AG20443 (cell line): ENCODE measurements around the gene PPP1CC.
"Not testable (repeated sequence)": the region's sequence is repeated elsewhere in the genome, so short reads cannot be mapped to it uniquely, and the experiment has no call there.

Experiments used
- DNase-seq: peaks from one replicate; pipeline ENCODE4 v3.0.0; 2012; ENCODE audit warnings: low spot score, mixed read lengths

Gene PPP1CC

DNA sequence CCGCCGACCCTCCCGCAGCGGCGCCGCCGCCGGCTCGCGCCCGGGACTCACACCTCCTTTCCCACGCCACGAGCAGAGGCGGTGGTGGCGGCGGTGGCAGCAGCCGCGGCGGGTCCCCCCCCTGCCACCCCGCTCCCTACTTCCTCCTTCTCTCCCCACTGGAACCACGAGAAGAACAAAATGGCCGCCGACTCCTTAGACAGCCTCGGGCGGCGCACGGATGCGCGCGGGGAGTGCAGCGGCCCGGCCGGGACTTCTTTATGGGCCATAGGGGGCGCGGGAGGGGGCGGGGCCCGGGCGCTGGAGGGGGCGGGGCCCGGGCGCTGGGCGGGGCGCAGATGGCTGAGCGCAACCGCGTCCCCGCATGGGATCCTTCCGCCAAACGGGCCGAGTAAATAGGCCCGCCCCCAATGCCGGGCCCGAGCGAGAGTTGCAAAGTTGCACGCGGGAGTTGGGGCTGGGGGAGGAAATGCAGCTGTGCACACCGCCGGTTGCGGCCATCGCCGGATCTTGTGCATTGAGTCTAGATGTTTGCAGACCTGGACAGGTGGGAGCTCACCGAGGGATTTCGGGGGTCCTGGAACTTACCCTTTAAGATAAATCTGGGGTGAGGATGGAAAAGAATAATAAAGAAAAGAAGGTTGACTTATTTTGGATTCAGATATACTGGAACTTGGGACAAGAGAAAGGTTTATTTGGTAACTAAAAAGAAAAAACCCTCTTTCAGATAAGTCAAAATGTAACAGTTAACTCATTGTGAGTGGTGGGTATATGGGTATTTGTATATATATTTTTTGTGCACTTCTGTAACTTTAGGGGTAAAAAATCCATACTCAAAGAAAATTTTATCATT is at the start of gene PPP1CC:
PPP1CC (minus strand) TSS at position 174 of the 853 bp plus-strand sequence. CDS start 184 bp downstream, outside the sequence.
- peak; percentile 98 for DNase-seq

DNA sequence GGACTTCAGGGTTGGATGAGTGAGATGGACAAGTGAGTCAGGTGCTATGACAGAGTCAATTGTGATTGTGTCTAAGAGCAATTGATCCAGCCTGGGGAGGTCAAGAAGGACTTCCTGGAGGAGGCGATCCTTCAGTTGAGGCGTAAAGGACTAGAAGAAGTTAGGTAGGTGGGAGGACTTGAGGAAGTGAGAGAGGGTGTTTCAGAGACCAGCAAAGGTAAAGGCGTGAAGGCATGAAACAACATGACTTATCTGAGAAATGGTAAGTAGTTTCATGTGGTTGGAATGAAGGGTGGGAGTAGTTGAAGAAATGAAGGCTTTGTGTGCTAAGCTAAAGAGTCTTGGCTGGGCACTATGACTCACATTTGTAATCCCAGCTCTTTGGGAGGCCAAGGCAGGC is 48.9 kb upstream of the PPP1CC start:
- no peak for DNase-seq

DNA sequence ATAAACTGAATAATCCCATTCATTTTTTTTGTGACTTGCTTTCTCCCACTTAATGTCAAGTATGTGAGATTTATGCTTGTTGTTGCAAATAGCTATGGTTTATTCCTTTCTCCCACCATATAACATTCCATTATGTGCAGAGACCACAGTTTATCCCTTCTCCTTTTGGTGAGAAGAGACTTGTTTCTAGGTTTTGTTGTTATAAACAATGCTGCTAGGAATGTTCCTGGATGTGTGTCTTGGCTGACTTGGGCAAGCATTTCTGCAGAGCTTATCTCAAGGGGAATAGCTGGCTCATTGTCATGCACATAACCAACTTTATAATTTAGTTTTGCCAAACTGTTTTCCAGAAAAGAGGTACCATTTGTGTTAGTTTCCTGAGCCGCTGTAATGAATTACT is 47.6 kb upstream of the PPP1CC start:
- DNase-seq: peak; percentile 55

DNA sequence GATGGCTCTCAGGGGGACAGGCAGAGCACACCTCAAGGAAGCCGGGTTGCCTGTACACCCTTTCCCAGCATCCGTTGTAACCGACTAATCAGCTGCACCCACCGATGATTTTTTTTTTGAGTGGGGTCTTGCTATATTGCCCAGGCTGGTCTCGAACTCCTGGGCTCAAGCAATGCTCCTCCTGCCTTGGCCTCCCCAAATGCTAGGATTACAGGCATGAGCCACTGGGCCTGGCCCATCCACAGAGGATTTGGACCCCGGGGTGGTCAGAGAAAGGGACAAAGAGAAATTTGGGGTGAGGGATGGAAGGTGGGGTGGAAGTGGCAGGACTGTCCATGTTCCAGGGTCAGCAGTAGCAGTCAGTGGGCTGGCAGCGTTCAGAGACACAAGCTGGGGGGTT is 43.3 kb upstream of the PPP1CC start:
- DNase-seq: no peak

DNA sequence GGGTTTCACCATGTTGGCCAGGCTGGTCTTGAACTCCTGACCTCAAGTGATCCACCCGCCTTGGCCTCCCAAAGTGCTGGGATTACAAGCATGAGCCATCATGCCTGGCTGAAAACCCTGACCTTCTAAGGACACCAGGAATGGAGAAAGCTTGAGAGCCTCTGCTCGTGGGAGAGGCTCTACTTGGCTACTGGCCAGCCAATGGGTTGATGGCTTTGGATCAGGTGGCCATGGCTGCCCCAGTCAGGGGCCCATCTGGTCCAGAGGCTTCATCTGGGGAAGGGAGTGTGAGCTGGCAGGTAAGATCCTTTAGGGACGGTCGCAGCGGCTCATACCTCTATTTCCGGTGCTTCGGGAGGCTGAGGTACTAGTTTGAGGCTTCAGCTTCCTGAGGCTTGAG is 42.5 kb upstream of the PPP1CC start:
- no peak for DNase-seq

DNA sequence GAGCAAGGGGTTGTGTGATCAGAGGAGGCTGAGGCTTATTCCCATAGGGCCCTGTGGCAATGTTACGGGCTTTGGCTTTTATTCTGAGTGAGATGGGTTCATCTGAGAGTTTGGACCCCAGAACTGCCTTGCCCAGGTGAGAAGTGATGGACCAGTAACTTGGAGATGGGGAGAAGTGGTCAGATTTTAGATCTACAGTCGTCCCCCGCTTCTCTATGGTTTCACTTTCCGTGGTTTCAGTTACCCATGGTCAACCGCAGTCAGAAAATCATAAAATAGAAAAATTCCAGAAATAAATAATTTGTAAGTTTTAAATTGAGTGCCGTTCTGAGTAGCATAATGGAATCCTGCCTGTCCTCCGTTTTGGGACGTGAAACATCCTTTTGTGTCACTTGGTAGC is 40.2 kb upstream of the PPP1CC start:
- no peak for DNase-seq

DNA sequence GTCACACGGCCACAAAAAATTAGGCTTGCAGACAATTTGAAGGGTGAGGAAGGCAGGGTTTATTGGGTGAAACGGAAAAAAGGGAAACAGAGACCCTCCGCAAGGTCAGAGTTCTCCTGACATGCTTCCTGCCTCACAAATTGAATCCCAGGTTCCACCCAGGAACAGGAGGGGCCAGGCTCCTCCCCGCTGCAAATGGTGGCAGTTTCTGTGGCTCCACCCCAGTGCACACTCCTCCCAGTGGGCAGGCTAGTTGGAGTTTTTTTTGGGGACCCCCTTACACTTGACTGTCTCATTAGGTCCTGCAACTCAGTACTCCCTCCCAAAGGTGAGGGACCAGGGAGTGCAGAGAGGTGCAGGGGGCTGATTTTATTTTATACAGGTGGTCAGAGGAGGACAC is 39.4 kb upstream of the PPP1CC start:
- DNase-seq: no peak

DNA sequence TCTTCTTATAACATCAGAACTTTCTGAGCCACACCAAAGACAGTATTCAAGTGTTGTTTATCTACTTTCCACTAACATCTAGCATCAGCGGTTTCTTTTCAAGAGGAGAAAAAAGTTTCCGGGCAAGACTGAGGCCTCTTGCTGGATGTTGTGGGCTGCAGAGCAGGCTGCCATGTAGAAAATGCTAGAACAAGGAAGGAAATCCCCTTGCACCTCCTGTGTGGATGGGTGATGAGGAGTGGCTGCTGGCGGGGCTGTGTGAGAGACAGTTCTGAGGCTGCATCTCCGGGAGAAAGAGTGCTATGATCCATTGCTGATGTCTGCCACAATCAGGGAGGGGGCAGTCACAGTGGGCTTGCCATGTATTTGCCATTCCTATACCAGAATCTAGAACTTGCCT is 37.8 kb upstream of the PPP1CC start:
- DNase-seq: no peak

DNA sequence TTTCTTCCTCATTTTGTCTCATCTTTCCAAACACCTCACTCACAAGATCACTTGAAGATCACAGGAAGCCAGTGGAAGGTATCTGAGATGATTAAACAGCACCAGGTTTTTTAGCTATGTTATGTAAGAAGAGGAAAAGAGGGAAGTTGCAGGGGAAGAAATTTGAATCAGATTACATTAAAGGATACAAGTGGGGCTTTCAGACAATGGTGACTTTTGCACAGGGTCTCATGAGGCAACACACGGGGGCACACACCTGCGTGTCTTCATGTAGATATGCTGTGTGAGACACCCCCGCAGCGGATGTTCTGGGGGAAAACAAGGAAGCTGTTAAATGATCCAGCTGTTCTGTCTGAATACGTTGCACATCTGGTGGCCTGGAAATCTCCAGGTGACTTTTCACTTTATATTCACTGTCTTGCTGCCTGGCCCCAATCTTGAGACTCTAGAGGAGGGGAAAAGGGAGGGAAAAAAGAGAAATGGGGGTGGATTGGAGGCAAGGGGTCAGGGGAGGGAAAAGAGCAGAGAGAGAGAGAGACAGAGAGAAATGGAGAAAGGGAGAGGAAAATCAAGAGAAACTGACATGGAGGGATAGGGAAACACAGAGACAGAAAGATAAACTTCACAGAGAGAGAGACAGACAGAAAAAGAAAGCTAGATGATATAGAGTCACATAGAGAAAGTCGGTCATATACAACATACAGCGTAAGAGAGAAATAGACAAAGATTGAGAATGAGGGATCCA is 36.3 kb upstream of the PPP1CC start:
- DNase-seq: no peak

DNA sequence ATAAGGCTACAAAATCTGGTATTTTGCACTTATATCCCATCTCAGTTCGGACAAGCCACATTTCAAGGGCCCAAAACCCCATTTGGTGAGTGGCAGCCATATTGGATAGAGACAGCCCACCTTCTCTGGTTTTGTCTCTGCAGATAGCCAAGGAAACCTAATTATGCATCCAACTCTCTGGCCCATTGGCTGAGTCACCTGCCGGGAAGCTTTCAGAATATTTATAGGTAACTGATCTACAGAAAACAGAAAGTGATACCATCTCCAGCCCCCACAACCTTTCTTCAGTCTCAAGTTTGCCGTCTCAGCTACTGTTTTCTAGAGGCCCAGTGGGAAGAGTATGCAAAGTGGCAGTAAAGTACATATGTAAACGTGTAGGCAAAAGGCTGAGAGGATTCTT is 33.7 kb upstream of the PPP1CC start:
- DNase-seq: no peak

DNA sequence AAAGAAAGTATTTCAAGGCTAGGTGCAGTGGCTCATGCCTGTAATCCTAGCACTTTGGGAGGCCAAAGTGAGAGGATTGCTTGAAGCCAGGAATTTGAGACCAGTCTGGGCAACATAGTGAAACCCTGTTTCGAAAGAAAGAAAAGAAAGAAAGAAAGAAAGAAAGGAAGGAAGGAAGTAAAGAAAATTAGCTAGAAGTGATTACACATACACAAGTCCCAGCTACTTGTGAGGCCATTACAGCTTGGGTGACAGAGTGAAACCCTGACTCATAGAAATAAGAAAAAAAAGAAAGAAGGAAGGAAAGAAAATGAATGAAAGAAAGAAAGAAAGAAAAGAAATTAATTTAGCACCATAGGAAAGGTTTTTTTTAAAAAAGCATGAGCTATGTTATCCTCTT is 33.3 kb upstream of the PPP1CC start:
- DNase-seq: no peak

DNA sequence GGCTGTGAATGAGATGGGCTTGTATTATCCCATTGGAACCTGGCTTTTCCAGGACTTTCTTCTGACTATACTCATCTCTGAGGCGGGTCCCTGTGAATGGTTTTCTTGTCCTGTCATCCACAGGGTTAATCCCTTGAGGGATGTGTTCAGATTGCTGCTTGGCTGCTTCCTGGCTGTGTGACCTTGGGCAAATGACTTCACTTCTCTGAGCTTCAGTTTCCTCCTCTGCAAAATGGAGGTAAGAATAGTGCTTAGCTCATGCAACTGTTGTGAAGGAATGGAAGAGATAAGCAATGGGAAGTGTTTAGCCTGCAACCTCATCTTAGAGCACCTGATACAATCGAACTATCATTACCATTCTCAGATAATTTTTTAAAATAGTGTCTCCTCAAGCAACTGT is 32.1 kb upstream of the PPP1CC start:
- DNase-seq: no peak

DNA sequence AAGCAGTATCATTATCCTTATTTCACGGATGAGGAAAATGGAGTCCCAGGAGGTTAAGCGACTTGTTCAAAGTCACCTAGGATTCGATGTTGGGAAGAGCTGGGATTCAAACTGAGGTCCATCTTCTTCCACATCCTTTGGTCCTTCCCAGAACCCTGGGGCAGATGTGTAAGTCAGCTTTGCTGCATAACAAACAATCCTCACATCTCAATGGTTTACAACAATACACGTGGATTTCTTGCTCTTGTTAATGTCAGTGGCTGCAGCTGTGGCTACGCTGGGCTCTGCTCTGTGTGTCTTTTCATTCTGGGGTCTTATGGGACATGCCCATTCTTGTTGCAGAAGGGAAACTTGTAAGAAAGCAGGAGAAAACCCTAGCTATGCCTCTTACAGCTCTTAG is 26.3 kb upstream of the PPP1CC start:
- no peak for DNase-seq

DNA sequence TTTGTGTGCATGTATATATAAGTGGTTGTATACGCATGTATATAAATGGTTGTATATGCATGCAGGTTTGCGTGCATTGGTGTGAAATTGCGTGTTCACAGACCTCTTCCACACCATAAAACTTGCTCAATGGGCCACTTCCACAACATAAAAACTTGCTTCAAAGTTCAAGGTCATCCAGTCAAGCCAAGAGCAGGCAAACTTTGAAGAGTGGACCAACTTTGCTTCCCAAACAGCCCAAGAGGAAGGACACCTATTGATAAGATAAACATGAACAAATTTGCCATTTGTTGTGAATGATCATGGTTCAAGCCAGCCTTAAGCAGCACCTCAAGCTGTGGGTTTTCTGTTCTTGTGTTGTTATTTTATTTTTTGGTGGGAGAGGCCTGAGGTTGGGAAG is 25.2 kb upstream of the PPP1CC start:
- DNase-seq: no peak

DNA sequence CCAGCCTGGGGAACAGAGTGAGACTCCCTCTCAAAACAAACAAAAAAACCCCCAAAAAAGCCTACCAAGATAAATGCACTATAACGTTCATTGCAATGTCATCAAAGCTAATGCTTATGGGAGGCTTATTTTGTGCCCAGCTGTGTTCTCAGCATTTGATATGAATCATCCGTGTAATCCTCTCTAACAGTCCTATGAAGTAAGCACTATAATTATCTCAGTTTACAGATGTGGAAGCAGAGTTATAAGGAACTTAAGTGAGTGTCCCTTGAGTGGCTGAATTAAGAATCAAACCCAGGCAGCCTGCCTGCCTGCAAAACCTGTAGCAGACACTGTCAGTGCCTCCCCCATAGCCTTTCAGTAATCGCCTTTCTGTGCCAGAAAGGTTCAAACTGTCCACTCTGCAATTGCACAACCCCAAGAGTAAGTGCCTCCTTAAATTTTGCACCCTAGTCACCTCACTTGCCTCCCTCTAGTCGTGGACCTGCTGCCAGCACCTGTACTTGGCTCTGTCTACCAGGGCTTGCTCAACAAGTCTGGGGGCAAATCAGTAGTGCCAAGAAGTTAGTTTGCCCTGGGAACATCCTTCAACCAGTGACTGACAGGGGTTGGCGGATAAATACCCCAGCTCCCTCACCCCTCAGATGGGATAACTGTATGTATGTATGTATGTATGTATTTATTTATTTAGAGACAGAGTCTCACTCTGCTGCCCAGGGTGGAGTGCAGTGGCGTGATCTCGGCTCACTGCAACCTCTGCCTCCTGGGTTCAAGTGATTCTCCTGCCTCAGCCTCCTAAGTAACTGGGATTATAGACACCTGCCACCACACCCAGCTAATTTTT is 23.8 kb upstream of the PPP1CC start:
- DNase-seq: no peak

DNA sequence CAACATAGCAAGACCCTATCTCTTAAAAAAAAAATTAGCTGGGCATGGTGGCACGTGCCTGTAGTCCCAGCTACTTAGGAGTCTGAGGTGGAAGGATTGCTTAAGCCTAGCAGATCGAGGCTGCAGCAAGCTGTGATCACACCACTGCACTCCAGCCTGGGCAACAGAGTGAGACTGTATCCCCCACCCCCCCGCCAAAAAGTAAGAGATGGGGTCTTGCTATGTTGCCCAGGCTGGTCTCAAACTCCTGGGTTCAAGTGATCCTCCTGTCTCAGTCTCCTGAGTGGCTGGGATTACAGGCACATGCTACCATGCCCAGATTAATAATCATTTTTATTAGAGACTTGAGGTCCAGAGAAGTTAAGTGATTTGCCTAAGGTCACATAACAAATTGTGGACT is 22.9 kb upstream of the PPP1CC start:
- DNase-seq: not testable (repeated sequence)

DNA sequence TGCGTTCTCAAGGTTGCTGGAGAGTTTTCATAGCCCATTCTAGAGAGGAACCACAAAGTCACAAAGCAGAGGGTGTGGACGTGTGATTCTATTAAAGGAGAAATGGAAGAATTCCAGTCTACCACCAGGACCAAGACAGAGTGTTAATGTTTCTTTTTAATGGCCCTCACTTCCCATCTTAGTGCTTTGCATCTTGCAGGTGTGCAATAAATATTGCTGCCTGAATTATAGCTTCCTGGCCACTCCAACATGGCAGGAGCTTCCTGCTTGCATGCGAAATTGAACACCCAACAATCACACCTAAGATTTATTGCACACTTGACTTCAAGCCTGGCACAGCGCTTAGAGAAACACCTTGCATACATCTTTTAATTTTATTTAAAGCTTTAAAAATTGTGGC is 22.4 kb upstream of the PPP1CC start:
- DNase-seq: no peak

DNA sequence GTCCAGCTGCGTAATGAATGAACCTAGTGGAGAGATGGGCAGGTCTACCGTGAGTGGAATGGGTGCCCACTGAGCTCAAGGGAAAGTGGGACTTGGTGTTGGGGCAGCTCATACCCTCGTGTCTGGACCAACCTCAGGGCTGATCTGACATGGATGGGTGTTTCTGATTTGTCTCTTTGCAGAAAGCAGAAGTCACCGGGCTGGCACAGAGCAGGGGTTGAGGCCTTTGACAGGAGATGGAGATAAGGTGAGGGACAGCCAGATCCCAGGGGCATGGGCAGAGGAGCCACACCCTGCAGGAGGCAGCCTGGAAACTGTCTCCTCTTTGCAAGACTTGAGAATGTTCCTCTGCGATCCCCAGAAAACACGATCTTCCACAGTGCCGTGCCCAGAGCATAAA is 20.9 kb upstream of the PPP1CC start:
- no peak for DNase-seq

DNA sequence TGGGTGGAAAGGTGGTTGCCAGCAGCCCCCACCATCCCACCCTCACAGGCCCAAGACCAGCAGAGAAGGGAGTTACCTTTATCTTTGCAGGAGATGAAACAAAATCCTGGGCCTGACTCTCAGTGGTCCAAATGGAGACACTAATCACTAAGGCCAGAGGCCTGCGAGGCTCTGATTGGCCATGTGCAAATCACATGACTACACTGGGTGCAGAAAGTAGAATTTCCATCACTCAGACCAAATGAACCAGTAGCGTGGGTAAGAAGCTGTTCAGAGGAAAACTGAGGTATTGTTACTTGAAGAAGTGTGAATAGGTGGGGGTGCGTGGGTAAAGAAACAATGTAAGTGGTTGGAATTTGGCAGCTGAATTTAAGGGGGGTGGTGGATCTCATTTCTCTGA is 20.2 kb upstream of the PPP1CC start:
- DNase-seq: no peak

DNA sequence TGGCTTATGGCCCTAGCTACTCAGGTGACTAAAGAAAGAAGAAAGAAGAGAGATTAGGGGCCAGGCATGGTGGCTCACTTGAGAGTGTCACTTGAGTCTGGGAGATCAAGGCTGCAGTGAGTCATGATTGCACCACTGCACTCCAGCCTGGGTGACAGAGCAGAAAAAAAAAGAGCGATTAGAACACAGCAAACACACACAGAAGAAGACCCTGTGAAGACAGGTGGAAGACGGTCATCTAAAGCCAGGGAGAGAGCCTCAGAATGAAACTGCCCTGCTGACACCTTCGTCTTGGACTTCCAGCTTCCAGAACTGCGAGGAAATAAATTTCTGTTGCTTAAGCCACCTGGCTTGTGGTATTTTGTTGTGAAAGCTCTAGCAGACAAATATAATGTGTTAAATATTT is 17.5 kb upstream of the PPP1CC start:
- DNase-seq: no peak

DNA sequence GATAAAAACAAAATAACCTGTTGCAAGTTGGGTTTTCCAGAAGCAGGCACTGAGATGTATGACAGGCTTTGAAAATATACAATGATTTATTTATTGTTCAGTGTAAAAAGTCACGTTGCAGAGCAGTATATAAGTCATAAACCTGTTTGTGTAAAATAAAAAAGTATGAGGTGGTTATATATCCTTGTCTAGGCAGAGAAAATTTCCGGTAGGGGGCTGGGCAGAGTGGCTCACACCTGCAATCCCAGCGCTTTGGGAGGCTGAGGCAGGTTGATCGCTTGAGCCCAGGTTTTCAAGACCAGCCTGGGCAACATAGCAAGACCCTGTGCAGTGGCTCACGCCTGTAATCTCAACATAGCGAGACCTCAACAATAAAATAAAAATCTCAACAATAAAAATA is 16.2 kb upstream of the PPP1CC start:
- DNase-seq: no peak

DNA sequence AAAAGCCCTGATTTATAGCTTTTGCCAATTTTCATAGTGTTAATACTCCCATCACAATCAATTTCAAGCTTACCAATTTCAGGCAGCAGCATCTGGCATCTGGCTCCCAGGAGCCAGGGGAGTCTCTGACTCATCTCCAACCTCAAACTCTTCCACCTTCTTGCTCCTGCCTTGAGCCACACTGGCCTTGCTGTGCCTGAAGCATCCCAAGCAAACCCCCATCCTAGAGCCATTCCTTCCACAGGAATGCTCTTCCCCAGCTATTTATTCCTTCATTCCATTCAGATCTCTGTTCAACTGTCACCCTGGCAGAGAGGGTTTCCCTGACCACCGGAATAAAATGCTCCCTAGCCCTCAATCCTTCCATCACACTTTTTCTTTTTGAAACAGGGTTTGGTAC is 13.9 kb upstream of the PPP1CC start:
- no peak for DNase-seq
